Activated CD8-positive, alpha-beta memory T cell treated with anti-CD3 and anti-CD28 coated beads, Interleukin-2, amount 10 ng/mL, durations not matched to agents 7 days and 5 days (primary cell): Measurements from ENCODE around the gene EFHB. TPM values are rescaled to one million over a fixed set of nuclear protein-coding genes. Genes with fewer than 3 reads are reported as not detected.
A peak's percentile ranks its signal among the peaks of the same experiment; 100 is the strongest.
"Not testable (repeated sequence)": the region's sequence is repeated elsewhere in the genome, so short reads cannot be mapped to it uniquely, and the experiment has no call there.

Experiments used
- ATAC-seq: fragments of 150-1000 bp; cut with Tn5 transposase; one replicate; pipeline ENCODE4 v1.10.0; 2021; ENCODE audit warnings: moderate library complexity
- CTCF ChIA-PET: fragments of 350-600 bp; sonication (Branson Sonifier 250); formaldehyde crosslinking; loops from one replicate; lab custom pipeline; 2021; ENCODE audit warnings: antibody characterized with exemption; lab: Charles Lee
- DNase-seq: peaks from one replicate; pipeline ENCODE4 v3.0.0-alpha.2; 2020
- H3K27ac Mint-ChIP-seq: one replicate; pipeline ENCODE4 v1.8.0; 2021; ENCODE audit warnings: mild to moderate bottlenecking, mixed read lengths
- H3K27me3 Mint-ChIP-seq: one replicate; pipeline ENCODE4 v1.8.0; 2021; ENCODE audit warnings: mixed read lengths
- H3K36me3 Mint-ChIP-seq: one replicate; pipeline ENCODE4 v1.8.0; 2021; ENCODE audit warnings: mild to moderate bottlenecking, mixed read lengths
- H3K4me1 Mint-ChIP-seq: one replicate; pipeline ENCODE4 v1.8.0; 2021; ENCODE audit warnings: mixed read lengths
- H3K4me3 Mint-ChIP-seq: one replicate; pipeline ENCODE4 v1.8.0; 2021; ENCODE audit warnings: mild to moderate bottlenecking, moderate library complexity, mixed read lengths
- H3K9me3 Mint-ChIP-seq: one replicate; pipeline ENCODE4 v1.8.0; 2022; ENCODE audit warnings: low read depth, mixed read lengths
- total RNA-seq, 2 experiments: library from RNA; stranded (reverse); gene quantifications; one replicate each; pipeline ENCODE4 v1.2.3, GENCODE V29; 2021

The EFHB gene
- total RNA-seq, 2 experiments from 2014 or later, result 0.66 TPM; not detected in 1

GRCh38 chr3:19877656-19878055 lies 56.4 kb downstream of the EFHB start:
- ATAC-seq (no peak), DNase-seq (no peak)
- H3K36me3 Mint-ChIP-seq, result no peaks in the 10 kb centered on the region
- CTCF ChIA-PET, result interaction anchor here (2.2 kb wide), 1 partner anchor 9 kb away, joined by 8 read pairs; no protein-coding TSS in a partner anchor
- H3K27me3 Mint-ChIP-seq, result peaks cover 18% of the 10 kb centered on the region
- peaks cover 2% of the 10 kb centered on the region for H3K4me1 Mint-ChIP-seq
- H3K27ac Mint-ChIP-seq, result no peak overlapping the region
- H3K4me3 Mint-ChIP-seq, result no peak overlapping the region
- no peaks in the 10 kb centered on the region for H3K9me3 Mint-ChIP-seq

GRCh38 chr3:19866751-19867347 lies 67.2 kb downstream of the EFHB start:
- no peak overlapping the region for H3K4me3 Mint-ChIP-seq
- ATAC-seq, result peak; percentile 63
- CTCF ChIA-PET, result interaction anchor here (0.8 to 2.1 kb wide), 6 partner anchors 10 to 519 kb away, joined by 3 to 9 read pairs (median 4); no protein-coding TSS in a partner anchor
- H3K27me3 Mint-ChIP-seq, result peaks cover 20% of the 10 kb centered on the region
- DNase-seq, result no peak
- no peaks in the 10 kb centered on the region for H3K9me3 Mint-ChIP-seq
- H3K27ac Mint-ChIP-seq, result no peak overlapping the region
- no peaks in the 10 kb centered on the region for H3K4me1 Mint-ChIP-seq
- H3K36me3 Mint-ChIP-seq, result no peaks in the 10 kb centered on the region

DNA sequence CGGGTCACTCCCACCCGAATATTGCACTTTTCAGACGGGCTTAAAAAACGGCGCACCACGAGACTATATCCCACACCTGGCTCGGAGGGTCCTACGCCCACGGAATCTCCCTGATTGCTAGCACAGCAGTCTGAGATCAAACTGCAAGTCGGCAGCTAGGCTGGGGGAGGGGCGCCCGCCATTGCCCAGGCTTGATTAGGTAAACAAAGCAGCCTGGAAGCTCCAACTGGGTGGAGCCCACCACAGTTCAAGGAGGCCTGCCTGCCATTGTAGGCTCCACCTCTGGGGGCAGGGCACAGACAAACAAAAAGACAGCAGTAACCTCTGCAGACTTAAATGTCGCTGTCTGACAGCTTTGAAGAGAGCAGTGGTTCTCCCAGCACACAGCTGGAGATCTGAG lies 78.7 kb downstream of the EFHB start:
- H3K27ac Mint-ChIP-seq, H3K4me3 Mint-ChIP-seq, CTCF ChIA-PET, DNase-seq, H3K36me3 Mint-ChIP-seq, H3K4me1 Mint-ChIP-seq, H3K9me3 Mint-ChIP-seq, H3K27me3 Mint-ChIP-seq, ATAC-seq: not testable (repeated sequence)

DNA sequence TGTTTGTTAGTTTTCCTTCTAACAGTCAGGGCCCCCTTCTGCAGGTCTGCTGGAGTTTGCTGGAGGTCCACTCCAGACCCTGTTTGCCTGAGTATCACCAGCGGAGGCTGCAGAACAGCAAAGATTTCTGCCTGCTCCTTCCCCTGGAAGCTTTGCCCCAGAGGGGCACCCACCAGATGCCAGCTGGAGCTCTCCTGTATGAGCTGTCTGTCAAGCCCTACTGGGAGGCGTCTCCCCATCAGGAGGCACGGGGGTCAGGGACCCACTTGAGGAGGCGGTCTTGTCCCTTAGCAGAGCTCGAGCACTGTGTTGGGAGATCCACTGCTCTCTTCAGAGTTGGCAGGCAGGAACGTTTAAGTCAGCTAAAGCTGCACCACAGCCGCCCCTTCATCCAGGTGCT lies 87.4 kb downstream of the EFHB start:
- H3K27me3 Mint-ChIP-seq, CTCF ChIA-PET, ATAC-seq: not testable (repeated sequence)

More for the DNA sequence above, 87.4 kb downstream of the EFHB start:
- not testable (repeated sequence) for DNase-seq, H3K9me3 Mint-ChIP-seq, H3K4me3 Mint-ChIP-seq, H3K27ac Mint-ChIP-seq, H3K36me3 Mint-ChIP-seq, H3K4me1 Mint-ChIP-seq

Other genes starting within 250 kb of the EFHB start
- 10 to 100 TPM; 57.3 to 59.7 TPM for gene RAB5A, start 12.9 kb upstream of the EFHB start, total RNA-seq
- gene PP2D1, start 78.0 kb upstream of the EFHB start, total RNA-seq, result not detected
- 100 to 1,000 TPM in 1 of 2 experiments, 10 to 100 TPM in 1; 98.2 to 120 TPM for gene KAT2B, start 106.2 kb upstream of the EFHB start, total RNA-seq